CD1c-positive myeloid dendritic cell (primary cell): ENCODE results near the gene PDCD10.

Experiments used
- DNase-seq: peaks from one replicate; pipeline ENCODE4 v3.0.0-alpha.2; 2016; ENCODE audit errors: extremely low spot score

The PDCD10 gene

DNA sequence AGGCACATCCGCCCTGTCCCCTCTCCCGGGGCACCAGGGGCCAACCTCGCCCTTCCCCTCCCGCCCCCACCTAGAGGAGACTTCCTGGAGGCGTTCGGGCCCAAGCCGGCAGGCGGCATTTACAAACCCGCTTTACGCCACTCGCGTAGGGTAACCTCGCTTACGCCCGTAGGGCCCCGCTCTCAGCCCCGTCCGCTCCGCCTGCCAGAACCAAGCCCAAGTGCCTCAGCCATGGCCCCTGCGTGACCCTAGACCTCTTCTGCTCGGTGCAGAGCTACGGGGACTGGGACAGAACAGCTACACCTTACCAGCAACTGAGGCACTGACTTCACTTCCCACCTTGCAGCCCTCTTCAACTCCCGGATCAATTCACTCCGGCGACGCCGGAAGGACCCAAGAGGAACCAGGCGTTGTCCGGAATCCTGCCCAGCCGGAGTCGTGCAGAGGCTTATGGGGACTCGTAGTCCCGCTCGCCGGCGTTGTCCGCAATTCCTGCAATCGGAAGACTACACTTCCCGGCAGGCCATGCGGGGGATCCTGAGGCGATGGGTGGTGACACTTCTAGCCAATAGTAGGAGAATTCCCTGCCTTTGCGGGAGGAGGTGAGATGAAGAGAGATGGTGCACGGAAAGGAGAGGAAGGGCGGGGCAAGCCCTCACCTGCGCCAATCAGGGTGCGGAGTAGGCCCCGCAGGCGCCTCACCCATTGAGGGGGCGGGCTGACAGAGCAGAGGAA lies at the start of gene PDCD10:
TSS of gene PDCD10 (minus strand) at position 395 of the 735 bp plus-strand sequence. CDS start 14,735 bp downstream, outside the sequence.
- peak; percentile 99 for DNase-seq

DNA sequence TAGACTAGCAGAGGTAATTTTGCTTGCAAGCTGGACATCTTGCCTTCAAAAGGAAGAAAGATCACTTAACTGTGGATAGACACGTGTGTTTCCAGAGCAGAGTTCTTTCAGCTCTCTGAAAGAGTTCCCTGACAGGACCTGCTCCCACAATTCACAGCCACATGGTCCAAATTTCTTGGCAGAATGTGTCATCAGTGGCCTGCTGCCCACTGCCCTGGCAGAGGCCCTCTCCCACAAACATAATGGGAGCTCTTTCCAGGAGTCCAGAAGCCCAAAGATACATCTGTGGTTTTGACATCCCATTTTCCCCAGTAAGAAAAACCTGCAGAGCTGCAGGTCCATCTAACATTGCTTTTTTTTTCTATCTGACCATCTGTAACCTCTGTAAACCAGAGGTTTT lies 49.1 kb upstream of the PDCD10 start:
- DNase-seq, result no peak

DNA sequence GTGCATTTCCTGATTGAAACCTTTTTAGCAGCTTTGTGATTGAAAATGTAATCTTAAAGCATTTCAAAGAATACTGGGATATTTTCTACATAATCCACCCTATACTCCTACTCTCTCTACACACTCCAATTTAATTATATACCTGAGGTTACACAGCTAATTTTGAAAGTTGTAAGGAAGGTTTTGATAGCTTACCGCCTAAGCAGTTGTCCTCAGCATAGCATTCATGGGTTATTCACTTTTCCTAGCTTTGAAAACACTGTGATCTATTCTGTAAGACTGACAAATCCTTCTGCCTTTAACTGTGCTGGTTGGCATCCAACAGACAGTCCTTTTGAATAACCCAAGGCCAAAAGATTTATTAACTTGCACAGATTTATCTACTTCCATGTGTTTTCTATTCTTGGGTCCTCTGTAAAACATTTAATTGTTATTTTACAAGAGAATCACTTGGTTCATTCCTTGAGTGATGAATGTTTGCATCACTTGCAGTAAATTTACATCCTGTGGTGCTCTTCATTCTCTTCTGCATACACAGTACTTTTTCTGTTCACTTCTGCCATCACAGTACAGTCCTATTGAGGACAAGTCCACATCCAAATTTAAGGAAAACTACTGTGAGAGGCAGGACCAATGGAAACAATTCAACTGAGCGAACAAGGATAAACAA lies 45.7 kb upstream of the PDCD10 start:
- no peak for DNase-seq

DNA sequence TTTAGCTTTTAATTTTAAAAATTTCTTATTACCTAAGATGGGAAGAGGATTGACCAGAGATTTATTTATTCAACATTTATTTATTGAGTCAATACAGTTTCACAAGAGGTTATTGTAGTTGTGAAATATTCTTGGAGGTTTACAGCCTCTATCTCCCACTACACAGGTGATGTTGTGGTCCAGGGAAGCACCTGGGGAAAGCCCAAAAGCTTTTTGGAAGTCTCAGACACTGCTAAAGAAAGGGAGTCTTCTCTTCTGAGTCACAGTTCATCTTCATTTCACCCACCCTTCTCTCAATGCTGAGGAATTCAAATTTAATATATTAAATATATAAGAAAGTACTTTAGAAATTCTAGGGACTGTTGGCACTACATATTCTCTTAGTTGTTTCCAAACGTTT lies 42.7 kb upstream of the PDCD10 start:
- DNase-seq, result no peak

DNA sequence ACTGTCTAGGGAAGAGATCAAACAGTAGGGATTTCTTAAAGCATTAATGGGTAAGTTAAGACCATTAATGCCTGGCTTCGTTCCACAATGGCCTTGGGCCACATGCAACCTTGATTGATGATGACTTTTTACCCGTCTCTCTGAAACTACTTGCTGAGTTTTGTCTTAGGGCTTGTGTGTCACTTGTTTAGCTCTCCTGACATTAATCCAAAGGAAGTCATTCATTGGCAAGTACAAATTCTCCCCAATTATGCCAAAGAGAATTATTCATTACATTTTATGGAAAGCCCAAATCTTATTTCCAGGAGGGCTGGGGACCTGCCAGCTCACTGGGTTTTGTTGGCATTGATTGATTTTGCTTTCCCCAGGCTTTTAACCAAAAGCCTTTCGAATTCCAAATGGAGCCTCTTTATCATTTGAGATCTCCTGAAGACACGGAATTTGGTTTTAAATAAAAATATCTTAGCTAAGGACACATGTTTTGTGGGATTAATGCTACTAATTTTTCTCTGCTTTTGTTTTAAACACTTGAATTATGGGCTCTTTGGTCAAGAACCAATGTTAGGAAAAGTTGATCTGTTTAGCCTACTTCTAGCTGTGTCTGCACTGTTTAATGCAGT lies 41.5 kb upstream of the PDCD10 start:
- DNase-seq, result no peak

DNA sequence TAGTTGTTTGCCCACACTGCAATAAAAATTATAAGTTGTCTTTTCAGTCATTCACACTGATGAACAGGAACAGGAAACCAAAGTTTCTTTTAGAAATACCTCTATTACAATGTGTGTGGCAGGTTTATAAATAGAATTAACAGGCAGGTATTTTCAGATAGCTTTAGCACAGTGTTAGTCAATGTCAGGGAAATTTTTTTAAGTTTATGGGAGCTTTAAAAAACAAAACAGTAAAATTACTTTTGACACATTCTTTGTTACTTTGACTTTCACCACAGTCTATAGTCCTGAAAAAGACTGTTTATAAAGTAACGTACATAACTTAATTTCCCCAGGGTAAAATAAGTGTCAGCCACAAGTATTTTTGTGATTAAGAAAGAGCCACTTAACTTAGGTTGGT lies 38.9 kb upstream of the PDCD10 start:
- DNase-seq, result no peak

DNA sequence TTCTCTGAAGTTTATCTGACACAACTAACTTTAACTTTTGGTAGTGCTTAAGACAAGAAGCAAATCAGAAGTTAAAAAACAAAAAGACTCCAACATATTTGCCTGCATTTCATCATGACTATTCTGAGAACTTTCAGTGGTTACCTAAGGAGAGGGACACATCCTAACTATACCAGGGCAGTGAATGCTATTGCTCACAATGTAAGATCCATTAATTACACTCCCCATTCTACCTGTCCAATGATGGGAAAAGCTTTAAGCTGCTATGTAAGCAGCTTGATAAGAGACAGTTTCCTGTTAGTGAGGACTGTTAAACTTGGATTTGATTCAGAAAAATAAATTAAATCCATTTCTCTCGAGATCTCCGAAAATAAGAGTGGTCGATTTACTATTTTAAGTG lies 38.3 kb upstream of the PDCD10 start:
- DNase-seq, result no peak

DNA sequence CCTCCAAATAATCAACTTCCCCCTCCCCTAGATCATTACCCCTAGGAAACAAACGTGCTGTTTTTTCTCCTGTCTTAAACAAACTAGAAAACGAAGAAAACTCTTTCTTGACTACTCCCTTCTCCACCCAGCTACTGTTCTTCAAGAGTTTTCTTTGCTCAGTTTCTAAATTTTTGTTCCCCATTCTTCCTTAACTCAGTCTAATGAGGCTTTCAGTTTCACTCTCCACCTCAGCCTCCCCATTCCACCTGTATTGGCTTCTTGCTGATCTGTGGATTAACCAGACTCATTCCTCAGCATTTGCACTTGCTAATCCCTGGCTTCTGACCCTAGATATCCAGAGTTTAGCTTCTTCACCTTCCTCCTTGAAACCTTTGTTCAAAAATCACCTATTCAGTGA lies 27.6 kb upstream of the PDCD10 start:
- DNase-seq, result no peak

DNA sequence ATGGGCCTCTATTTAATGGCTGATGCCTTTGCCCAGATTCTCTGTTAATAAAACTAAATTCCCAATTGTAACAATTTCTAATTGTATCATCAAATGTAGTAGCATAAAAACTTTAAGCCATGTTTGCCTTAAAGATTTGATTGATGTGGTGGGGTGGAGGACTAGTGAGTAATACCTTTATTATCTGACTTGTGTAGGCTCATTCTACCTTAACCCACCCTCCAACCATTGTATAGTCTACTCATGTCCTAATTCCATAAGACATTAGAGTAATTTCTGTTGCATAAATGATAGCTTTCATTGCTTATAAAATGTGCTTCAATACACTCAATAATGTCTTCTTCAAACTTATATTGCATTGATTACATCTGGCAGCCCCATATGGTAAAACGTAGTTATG lies 26.6 kb upstream of the PDCD10 start:
- DNase-seq, result no peak

DNA sequence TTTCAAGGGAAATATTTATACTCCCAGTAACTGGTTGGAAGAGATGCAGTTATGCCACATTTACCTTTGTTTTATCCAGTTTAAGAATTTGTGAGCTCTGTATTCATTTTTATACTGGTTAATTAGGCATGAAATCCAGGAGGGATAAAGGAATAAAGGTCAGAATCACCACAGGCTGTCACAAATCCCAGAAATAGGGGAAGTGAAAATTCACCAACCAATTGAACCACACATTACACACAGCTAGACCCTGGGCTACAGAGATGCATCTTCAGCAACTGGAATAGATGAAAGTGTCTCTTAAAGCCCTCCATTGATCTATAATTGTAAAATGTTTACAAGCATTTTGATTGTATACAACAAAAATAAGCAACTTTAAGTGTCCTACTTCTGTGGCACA lies 19.4 kb upstream of the PDCD10 start:
- peak; percentile 16 for DNase-seq

DNA sequence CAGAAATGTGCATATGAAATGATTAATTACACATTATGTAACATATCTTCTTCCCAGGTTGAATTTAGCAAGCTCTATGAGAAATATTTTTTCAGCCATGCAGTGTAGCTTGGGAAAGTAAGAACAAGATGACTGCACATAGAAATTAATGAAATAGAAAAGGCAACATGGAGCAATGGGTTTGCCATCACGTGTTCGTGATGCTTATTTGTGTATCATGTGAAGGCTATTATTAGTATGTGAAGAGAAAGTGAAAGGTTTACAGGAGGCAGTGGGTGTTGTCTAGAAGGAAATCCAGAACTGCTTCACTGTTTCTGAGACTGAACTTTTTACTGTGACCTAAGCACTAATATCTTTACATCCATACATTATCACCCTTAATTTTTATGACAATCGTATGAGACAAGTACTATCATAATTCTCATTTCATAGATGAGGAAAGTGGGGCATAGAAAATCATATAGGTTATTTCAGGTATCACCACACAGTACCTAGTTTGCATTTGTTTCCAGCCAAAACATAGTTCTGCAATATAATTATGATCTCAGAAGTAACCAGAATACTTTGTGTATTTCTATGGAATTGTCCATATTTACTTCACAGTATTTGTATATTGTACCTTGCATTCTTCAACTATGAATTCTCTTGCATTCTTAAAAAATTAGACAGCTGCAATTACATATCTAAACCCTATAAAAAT lies 15.7 kb upstream of the PDCD10 start:
- DNase-seq, result peak; percentile 52

DNA sequence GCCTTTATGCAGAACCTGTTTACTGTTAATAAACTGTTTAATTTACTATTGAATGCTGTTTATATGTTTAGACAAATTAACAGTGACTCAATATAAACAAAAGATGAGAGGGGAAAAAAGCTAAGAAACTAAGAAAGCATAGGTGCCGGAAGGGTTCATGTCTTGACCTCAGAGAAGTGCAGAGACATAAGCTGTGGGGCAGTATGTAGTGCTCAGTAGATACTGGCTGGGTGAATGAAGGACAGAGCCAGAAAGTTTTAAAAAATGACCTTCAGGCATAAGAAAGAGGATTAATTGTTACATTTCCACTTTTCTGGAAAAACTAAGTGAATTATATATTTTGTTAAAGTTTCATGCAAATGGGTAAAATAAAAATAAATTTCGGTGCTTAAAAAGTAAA lies 15.0 kb upstream of the PDCD10 start:
- no peak for DNase-seq

DNA sequence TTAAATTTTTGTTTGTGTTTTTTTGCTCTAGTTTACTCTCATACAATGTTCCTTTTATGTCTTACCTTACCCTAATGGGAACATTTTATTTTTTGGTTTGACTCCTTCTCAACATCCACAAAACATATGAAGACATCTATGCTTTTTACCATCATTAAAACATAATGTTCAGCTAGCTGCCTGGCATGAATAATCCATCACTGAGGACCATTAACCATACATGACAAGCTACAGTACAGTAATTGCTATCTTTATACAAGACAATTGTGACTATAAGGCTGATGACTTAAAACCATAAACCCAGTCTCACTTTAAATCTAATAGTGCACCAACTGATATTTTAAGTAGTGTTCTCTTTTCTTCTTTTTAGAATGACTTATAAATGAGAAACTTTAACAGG lies 14.5 kb upstream of the PDCD10 start:
- DNase-seq, result no peak

DNA sequence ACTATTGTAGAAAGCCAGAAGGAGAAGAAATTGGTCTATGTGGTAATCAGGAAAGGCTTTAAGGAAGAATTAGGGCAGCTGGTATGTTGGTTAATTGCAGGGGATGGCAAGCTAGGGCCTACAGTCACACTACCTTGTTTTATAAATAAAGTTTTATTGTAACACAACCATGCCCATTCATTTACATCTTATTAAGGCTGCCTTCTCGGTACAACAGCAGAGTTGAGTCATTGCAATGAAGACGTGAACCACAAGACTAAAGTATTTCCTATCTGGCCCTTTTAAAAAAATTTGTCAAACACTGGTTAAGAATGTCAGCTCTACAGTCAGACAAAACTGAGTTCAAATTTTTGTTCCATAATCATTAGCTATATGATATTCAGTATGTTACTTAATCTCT lies 9.1 kb upstream of the PDCD10 start:
- DNase-seq, result no peak

DNA sequence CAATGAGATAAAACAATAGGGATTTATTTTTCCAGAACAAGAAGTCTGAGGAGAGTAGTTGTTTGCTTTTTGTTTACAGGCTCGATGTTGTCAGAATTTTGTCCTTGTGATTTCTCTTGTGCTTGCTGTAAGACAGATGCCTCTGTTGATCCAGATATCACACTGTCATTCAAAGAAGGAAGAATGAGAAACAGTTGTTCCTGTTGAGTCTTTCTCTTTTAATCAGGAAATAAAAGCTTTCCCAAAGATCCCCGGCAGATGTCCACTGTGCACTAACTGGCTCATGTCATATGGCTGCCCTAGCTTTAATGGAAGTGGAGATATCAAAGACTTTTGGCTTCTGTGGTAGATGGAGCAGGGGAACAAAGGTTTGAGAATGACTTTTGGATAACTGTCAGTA lies 7.6 kb upstream of the PDCD10 start:
- DNase-seq, result no peak

DNA sequence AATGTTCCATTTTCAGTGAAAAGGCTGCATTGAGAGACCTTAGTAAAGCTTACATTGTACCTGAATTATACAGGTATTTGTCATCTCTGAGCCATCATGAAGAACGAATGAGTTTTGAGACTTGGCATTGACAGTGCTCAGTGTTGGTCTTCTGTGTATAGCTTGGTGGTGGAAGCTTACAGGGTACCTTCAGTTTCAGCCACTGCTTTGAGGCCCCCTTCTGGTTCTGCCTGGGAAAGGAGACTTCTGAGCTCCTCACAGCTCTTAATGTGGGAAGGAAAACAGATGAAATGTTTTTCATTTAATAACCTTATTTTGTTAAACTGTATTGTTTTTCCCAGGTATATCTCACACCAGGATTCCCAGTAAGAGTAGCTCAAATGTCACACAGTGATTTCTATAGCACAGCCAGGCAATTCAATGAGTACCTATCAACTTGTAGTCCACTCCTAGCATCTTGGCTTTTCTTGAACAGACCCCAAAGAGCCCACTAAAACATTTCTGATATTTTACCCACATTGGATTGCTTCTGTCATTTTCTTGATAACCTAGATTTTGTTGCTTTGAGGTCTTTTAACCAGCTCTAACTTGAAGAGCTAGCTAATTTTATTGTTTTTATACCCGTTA lies 6.4 kb upstream of the PDCD10 start:
- DNase-seq, result no peak

DNA sequence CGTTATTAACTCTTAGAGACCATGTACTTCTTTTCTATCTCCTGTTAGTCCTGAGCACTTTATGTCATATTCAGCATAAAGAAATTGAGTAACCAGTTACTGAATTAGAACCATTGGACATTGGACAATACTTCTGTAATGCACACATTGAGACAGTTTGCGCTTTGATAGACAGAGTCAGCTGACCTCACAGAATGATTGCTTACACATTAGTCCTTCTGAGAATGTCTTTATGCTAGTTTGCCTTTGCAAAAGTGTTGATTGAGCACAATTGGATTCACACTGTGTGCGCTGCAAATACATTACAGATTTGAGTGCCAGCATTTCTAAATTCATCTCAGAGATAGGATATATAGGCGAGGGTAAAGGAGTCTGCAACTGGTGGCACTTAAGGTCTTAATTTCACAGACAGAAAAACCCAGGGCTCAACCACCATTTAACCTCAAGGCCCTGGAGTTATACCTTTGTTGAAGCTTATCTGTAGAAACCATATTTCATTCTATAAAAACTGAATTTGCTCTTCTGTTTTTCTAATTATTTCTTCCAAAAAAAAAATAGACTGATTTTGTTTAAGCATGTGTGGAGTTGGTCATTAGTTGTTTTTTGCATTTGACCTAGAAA lies 4.6 kb upstream of the PDCD10 start:
- no peak for DNase-seq

DNA sequence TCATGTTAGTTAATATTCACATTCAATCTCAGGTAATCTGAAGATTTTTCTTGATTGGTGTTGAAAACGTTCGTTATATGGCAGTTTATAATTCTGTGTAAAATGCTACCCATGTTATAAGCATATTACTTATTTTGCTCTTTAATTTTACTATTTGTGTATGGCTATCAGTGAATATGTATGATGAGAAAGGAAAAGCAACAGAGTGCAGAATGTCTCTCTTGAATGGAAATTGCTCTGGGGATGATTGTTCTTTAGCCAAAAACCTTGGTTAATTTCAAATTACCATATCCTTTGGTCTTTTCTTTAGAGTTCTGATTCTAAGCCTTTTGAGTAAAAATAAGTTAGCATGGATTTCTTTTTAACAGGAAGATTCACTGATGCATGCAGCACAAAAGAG lies 3.3 kb upstream of the PDCD10 start:
- DNase-seq, result no peak

DNA sequence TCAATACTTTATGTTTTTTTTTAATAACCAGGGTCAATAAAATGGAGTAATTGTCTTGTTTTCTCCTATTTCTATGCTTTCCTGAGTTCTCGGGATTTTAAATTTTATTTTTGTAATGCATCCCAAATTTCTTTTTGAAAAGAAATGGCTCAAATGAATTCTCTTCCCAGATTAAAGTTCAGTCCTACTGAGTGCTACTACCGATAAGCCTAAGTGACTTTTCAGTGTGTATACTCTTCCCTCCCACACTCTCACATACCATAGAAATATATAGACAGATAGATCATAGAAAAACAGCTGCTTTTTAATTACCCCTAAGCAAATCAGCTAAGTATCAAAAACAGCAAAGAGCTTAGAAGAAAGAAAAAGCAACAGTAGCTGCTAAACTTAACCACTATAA lies 2.3 kb upstream of the PDCD10 start:
- no peak for DNase-seq

DNA sequence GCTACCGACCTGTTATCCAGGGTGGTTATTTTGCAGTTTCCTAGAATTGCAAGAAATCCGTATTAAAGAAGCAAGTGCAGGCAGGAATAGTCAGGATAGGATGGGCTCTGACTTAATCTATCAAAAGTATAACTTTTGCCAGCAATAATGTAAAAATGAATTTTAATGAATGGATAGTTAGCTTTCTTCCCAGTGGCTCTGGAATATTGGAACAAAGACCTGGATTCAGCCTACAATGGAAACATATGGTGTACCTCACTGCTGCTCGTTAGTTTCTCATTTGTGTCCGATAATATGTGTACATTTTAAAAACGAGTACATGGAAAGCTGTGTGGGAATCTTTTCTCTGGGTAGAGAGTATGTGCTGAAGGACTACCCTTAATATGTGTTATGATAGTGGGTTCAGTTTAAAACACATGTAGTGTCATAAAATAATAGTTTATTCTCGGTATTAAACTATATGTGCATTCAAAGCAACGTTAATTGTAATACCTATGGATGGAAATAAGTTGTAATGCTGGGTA lies 1.6 kb upstream of the PDCD10 start:
- no peak for DNase-seq
